HG02884 (cell line): Measurements from ENCODE around the gene LCE6A.

Experiments used
- ATAC-seq: cut with Tn5 transposase; IDR thresholded peaks from one replicate; pipeline ENCODE4 v1.9.1; 2021; ENCODE audit warnings: mild to moderate bottlenecking, moderate library complexity; ENCODE audit not compliant: unreplicated experiment

LCE6A gene, protein sequence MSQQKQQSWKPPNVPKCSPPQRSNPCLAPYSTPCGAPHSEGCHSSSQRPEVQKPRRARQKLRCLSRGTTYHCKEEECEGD

DNA sequence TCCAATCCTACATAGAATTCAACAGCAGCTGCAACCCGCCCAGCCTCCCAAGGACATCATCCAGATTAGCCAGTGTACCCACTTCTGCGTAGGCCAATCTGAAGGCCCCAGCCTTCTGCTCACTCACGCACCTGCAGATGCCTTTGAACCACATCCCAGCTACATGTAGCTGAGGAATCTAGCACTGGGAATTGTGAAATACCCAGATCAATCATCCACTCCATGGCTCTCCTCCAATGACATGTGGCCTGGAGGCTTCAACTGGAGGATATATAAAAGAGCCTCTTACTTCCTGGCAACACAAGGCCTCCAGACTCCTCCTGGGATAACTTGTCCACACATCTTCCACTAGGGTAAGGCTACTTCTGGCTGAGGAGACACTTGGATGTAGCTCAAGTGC lies at the start of gene LCE6A:
LCE6A (plus strand) TSS at position 301 of the 400 bp plus-strand sequence. CDS start 665 bp downstream, outside the sequence.
- ATAC-seq = no peak

- no peak for ATAC-seq
Observed at GRCh38 chr1:152795686-152796085, 47.0 kb upstream of the LCE6A start.

DNA sequence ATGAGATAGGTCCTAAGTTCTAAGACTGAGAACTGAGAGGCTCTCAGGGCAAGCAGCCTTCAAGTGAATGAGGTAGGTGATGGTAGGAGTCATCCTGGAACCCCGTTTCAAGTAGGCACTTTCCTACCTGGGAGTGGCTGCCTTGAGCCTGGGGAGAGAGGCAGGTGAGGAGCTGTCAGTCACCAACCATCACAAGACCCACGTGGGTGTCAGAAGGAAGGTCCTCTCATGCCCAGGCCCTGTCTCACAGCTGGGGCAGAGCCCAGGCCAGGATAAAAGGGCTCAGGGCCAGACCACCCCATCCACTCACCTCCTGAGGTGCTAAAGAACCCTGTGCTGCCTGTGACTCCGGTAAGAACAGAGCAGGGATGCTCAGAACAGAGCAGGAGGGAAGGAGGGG lies 46.2 kb upstream of the LCE6A start, which contains the start of gene LCE1D:
LCE1D (plus strand) TSS at position 301 of the 400 bp plus-strand sequence. CDS start 1,074 bp downstream, outside the sequence.
- ATAC-seq = no peak

DNA sequence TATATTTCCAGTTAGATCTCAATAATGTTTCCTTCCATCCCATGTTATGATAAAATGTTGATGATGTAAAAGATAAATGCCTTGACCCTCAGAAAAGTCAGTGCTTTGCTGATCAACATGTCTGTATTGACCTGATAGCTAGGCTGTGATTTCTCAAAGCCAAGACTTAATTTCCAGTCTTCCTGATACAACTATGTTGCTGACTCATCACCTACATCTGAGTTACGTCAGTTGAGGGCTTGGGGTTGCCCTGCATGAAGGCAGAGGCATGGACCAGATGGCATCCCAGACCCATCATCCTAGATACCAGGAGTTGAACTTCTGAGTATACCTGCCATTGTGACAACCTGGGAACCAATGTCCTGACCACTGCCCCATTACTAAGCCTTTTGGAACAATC lies 41.3 kb upstream of the LCE6A start:
- no peak for ATAC-seq

- ATAC-seq = no peak
Observed at GRCh38 chr1:152806576-152806975, 36.1 kb upstream of the LCE6A start, which contains the start of gene LCE1C. LCE1C (minus strand) TSS chr1:152806651; CDS start chr1:152805478, 1,173 bp downstream.

DNA sequence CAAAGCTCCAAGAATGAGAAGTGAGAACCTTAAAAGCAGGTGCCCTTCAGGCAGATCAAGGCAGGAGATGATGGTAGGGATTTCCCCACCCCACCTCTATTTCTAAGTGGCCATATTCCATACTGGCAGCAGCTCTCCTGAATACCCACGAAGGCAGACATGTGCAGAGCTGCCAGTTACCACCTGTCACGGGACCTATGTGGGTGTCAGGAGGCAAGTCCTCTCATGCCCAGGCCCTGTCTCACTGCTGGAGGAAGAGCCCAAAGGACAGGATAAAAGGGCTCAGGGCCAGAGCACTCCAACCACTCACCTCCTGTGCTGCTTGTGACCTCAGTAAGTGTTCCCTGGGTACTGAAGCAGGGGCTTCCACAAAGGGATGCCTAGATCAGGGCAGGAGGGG lies 31.6 kb upstream of the LCE6A start:
- no peak for ATAC-seq

- ATAC-seq = no peak
Observed at GRCh38 chr1:152811671-152812070, 31.0 kb upstream of the LCE6A start, which contains the start of gene LCE1B. LCE1B (plus strand) TSS chr1:152811971; CDS start chr1:152812447, 476 bp downstream.

- no peak for ATAC-seq
Observed at GRCh38 chr1:152817309-152817708, 25.3 kb upstream of the LCE6A start.

DNA sequence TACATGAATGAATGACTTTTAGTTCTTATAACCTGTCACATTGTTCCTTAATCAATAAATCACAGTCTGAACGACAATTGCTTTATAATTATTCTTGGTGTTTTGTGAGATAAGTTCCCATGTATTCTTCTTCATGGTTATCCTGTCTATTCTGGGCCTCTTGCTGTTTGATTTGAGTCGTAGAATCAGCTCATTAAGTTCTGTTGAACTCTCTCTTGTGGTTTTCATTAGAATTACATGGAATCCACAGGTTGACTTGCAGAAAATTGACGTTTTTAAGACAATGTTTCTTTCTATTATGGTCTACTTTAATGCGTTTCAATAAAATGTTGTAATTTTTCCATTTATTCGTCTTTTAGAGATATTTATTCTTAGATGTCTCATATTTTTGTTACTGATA lies 19.4 kb upstream of the LCE6A start:
- no peak for ATAC-seq

GRCh38 chr1:152824964-152825363 lies 17.7 kb upstream of the LCE6A start:
- no peak for ATAC-seq

- no peak for ATAC-seq
Observed at GRCh38 chr1:152827173-152827572, 15.5 kb upstream of the LCE6A start, which contains the start of gene LCE1A. LCE1A (plus strand) TSS chr1:152827473; CDS start chr1:152827473, 0 bp downstream.

- no peak for ATAC-seq
Observed at GRCh38 chr1:152836870-152837269, 5.8 kb upstream of the LCE6A start.

DNA sequence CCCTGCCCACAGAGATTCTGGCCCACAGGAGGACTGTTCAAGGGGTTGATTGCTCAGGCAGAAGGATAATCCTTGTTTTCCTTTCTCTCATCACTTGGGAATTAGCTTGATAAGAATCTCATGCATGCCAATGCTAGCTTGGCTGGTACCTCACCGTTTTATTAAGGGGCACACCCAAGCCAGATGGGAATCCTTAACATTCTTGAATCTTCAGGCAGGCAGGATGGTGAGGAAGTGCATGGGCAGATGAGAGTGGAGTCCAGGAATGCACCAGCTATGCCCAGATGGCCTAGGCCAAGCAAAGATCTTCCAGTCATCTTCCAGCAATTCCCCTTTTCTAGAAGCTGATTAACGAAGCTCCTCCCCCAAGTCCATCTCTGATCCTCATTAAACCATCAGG lies 13.0 kb downstream of the LCE6A start:
- no peak for ATAC-seq

DNA sequence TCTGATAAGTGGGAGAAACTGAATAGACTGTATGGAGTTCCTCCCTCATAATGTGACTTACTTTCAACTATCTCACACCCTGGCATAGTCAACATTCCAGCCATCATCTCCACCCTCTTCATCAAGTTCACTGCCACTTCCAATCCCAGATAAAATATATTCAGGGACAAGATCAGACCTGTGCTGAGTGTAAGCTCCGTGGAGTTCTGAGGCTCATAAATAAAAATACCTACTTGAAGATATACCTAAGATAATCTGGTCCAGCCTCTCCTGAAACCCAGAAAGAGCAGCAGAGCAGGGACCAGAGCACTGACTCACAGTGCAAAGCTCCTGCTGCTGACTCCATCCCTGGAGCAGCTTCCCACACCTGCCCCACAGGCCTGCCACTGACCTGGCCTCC lies 15.4 kb downstream of the LCE6A start:
- no peak for ATAC-seq

DNA sequence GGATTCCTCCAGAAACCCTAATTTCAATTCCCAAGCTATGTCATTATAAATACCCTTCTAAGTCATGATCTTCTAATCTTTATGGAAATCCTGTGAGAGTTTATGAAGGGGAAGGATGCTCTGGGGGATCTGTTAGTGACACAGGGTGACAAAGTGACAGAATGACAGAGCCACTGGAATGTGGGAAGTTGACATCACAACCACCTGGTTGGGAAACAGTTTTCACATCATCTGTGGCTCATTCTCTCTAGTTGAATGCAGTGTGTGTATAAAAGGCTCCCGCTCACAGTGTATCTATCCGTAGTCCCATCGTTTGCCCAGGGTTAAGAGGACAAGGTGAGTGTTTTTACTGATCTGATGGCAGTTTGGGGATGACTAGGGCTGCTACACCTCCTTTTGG lies 17.0 kb downstream of the LCE6A start, which contains the start of gene LCE7A:
LCE7A (plus strand) TSS at position 301 of the 400 bp plus-strand sequence. CDS start 702 bp downstream, outside the sequence.
- no peak for ATAC-seq

DNA sequence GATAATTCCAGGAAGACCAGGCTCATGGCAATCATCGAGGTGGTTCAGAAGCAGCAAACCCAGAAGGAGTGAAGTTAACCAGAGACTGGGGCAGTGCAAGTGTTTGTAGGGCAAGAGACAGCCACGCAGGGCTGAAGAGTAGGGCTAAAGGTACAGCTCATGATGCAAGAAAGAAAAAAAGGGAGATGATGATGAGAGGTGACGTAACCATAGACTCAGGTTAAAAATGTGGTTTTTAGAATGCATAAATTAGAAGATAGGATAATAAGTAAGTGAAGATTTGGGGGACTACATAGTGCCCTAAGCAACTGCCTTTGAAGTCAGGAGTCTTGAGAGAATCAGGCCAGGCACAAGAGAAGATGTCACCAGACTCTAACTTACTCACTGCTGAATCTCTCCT lies 17.5 kb downstream of the LCE6A start:
- no peak for ATAC-seq

DNA sequence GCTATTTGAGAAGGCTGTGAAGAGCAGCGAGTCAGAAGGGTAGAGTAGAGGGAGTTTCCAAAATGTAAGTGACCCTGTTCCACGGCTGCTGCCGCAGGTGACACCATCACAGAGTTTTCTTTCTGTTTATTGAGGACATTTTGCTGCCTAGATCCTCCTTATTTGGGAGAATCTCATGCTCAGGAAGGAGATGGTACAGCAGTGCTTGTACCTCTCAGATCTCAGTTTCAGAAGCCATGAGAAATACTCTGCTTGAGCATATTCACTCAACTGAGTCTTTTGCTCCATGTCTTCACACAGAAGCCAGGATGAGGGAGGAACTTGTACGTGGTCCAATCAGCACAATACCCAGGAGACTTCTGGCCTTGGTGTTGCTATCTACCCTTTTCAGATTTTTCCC lies 18.7 kb downstream of the LCE6A start:
- ATAC-seq = no peak

DNA sequence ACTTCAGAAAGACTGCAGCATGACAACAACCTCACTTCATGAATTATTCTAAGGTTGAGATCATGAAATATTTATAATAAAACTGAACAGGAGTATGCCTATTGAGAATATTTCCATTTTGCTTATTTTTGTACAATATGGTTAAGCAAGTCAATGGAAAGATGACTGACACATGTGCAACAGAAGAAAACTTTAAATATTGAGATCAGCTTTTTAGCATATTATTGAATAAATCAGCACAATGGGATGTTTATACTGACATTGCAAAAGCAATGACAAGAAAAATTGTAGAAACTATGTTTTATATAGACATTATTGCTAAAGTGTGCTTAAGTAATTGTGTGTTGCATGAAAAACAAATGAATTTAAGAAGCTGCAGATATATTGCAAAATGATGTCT lies 21.8 kb downstream of the LCE6A start:
- no peak for ATAC-seq

- no peak for ATAC-seq
Observed at GRCh38 chr1:152866321-152866720, 23.7 kb downstream of the LCE6A start.

DNA sequence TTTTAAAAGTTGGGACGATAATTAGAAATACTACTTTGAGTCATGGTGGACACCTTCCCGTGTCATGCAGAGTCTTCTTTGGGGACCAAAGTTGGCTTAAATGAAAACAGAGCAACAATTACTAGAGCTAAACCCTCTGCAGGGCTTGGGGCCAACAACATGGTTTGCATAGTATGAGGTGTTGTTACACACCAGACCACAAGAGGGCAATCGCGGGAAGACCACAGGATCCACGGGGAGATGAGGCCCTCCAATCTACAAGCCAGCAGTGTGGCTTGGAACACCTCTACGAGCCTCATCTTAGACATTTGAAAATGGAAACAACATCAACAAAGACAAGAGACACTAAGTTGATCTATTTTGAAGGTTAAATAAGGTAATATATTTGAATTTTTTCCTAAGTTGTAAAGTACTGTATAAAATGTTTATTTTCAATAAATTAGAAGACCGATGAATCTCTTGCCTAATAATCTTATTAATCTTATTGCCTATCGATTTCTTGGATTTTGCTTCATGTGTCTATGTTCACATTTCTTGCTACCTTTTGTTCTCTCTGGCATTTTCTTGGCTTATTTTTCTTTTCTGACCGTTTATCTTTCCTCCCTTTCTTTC lies 27.3 kb downstream of the LCE6A start:
- ATAC-seq = peak; percentile 65

GRCh38 chr1:152870831-152871730 lies 28.4 kb downstream of the LCE6A start:
- no peak for ATAC-seq
